IMR-90 (cell line): ENCODE measurements around the gene ANKRD27. TPM values are rescaled to one million over a fixed set of nuclear protein-coding genes. Genes with fewer than 3 reads are reported as not detected.

Experiments
- ATAC-seq: fragments of 200-7000 bp; cut with Tn5 transposase; 2 replicates; pipeline ENCODE4 v1.9.1; 2020; ENCODE audit warnings: low read depth, mild to moderate bottlenecking, moderate library complexity
- BruUV-seq: library from RNA; stranded (reverse); fragments of 400-500 nt; replicated peaks from 2 replicates; lab custom pipeline; 2021; lab: Mats Ljungman, UMichigan
- CTCF ChIA-PET: fragments of 300-600 bp; formaldehyde crosslinking; extraction: SDS; loops from one replicate; lab custom pipeline; 2021; ENCODE audit warnings: antibody characterized with exemption; lab: Yijun Ruan, JAX
- POLR2A ChIA-PET: fragments of 300-600 bp; sonication (Branson Sonifier 250); formaldehyde crosslinking; loops from one replicate; lab custom pipeline; 2022; ENCODE audit warnings: antibody characterized with exemption; ENCODE audit not compliant: unreplicated experiment; lab: Charles Lee
- DNase-seq: peaks from one replicate; pipeline ENCODE4 v3.0.0; 2013
- H2AFZ ChIP-seq: replicated peaks from 2 replicates; pipeline ENCODE3; 2013; ENCODE audit warnings: low read length, mild to moderate bottlenecking; ENCODE audit not compliant: poor library complexity
- H2AK5ac ChIP-seq: 2 replicates; pipeline ENCODE4 v1.6.1; 2013; ENCODE audit warnings: low read depth, low read length, inconsistent platforms
- H2AK9ac ChIP-seq: replicated peaks from 2 replicates; pipeline ENCODE3; 2013; ENCODE audit warnings: mild to moderate bottlenecking, low read depth, low read length, moderate library complexity; ENCODE audit not compliant: poor library complexity
- H2BK120ac ChIP-seq: 2 replicates; pipeline ENCODE4 v1.6.1; 2013; ENCODE audit warnings: low read depth, low read length, inconsistent platforms
- H2BK15ac ChIP-seq: 3 replicates; pipeline ENCODE4 v1.6.1; 2013; ENCODE audit warnings: low read depth, low read length, inconsistent platforms
- H2BK20ac ChIP-seq: 2 replicates; pipeline ENCODE4 v1.6.1; 2013; ENCODE audit warnings: low read depth, mild to moderate bottlenecking, inconsistent platforms, low read length, moderate library complexity
- H2BK5ac ChIP-seq: 2 replicates; pipeline ENCODE4 v1.6.1; 2013; ENCODE audit warnings: mild to moderate bottlenecking, low read depth, low read length, inconsistent platforms; ENCODE audit not compliant: poor library complexity, severe bottlenecking
- H3K14ac ChIP-seq: replicated peaks from 2 replicates; pipeline ENCODE4 v1.6.1; 2013; ENCODE audit warnings: low read depth, low read length, inconsistent platforms
- H3K18ac ChIP-seq: 2 replicates; pipeline ENCODE4 v1.6.1; 2013; ENCODE audit warnings: low read depth, low read length, control low read depth
- H3K23ac ChIP-seq: 2 replicates; pipeline ENCODE4 v1.6.1; 2013; ENCODE audit warnings: low read depth, low read length, inconsistent platforms
- H3K27ac ChIP-seq: 2 replicates; pipeline ENCODE4 v1.5.1; 2013; ENCODE audit warnings: mild to moderate bottlenecking, control low read depth, low read length; ENCODE audit not compliant: insufficient read depth
- H3K27me3 ChIP-seq: 2 replicates; pipeline ENCODE4 v1.6.1; 2013; ENCODE audit warnings: low read length; ENCODE audit not compliant: control insufficient read depth, insufficient read depth
- H3K36me3 ChIP-seq: 2 replicates; pipeline ENCODE4 v1.6.1; 2013; ENCODE audit warnings: low read length, mixed read lengths; ENCODE audit not compliant: control insufficient read depth, insufficient read depth
- H3K4ac ChIP-seq: 2 replicates; pipeline ENCODE4 v1.6.1; 2013; ENCODE audit warnings: low read depth, low read length, inconsistent platforms
- H3K4me1 ChIP-seq: 2 replicates; pipeline ENCODE4 v1.6.1; 2013; ENCODE audit warnings: low read length, mixed read lengths; ENCODE audit not compliant: control insufficient read depth, insufficient read depth
- H3K4me2 ChIP-seq: 2 replicates; pipeline ENCODE4 v1.6.1; 2013; ENCODE audit warnings: low read depth, mild to moderate bottlenecking, control low read depth, low read length, moderate library complexity
- H3K4me3 ChIP-seq: 2 replicates; pipeline ENCODE4 v1.5.1; 2013; ENCODE audit warnings: low read depth, mild to moderate bottlenecking, control low read depth, low read length, moderate library complexity; ENCODE audit not compliant: insufficient read depth
- H3K56ac ChIP-seq: 2 replicates; pipeline ENCODE4 v1.6.1; 2013; ENCODE audit warnings: low read length, inconsistent platforms; ENCODE audit not compliant: insufficient read depth; ENCODE audit errors: extremely low read depth
- H3K79me1 ChIP-seq, 2 experiments: 2 replicates each; pipeline ENCODE4 v1.6.1; 2013; ENCODE audit warnings: low read length in 2 of 2, inconsistent platforms in 1 of 2, low read depth in 1 of 2
- H3K9ac ChIP-seq: 2 replicates; pipeline ENCODE4 v1.6.1; 2013; ENCODE audit warnings: low read depth, low read length, control low read depth
- H3K9me1 ChIP-seq: 2 replicates; pipeline ENCODE4 v1.6.1; 2013; ENCODE audit warnings: low read length, inconsistent platforms; ENCODE audit not compliant: insufficient read depth
- H3K9me3 ChIP-seq: 2 replicates; pipeline ENCODE4 v1.6.1; 2013; ENCODE audit warnings: low read length; ENCODE audit not compliant: control insufficient read depth, insufficient read depth
- H4K20me1 ChIP-seq: 2 replicates; pipeline ENCODE4 v1.6.1; 2013; ENCODE audit warnings: low read length, inconsistent platforms; ENCODE audit not compliant: insufficient read depth
- H4K5ac ChIP-seq: 2 replicates; pipeline ENCODE4 v1.6.1; 2013; ENCODE audit warnings: mild to moderate bottlenecking, low read depth, low read length, control low read depth
- H4K8ac ChIP-seq, 2 experiments: 2 replicates each; pipeline ENCODE4 v1.6.1; 2013; ENCODE audit warnings: low read depth in 2 of 2, low read length in 2 of 2, control low read depth in 1 of 2, inconsistent platforms in 1 of 2
- H4K91ac ChIP-seq: 2 replicates; pipeline ENCODE4 v1.6.1; 2013; ENCODE audit warnings: low read depth, low read length, inconsistent platforms; ENCODE audit not compliant: insufficient read depth
- NFE2L2 ChIP-seq: fragments of 150-350 bp; IDR thresholded peaks from 2 replicates; pipeline ENCODE4 v1.6.1; 2016; ENCODE audit warnings: low read depth, mild to moderate bottlenecking, low read length
- WGBS, 2 experiments: methylation state at CpG; one replicate each; pipeline versions ENCODE4 v1.1.5 to v1.1.7; 2013; ENCODE audit warnings: missing lambda C conversion rate in 2 of 2; ENCODE audit not compliant: insufficient read length in 1 of 2; ENCODE audit errors: extremely low coverage in 2 of 2; 5-methylcytosine and 5-hydroxymethylcytosine counted together
- dilution Hi-C: fragments of 300-500 bp; cut with HindIII; formaldehyde crosslinking; loops from one replicate; pipeline ENCODE4 v1.14.3; 2018; ENCODE audit warnings: low sequenced_read_pairs; ENCODE audit not compliant: unreplicated experiment
- in situ Hi-C: fragments of 300-500 bp; cut with MboI; formaldehyde crosslinking; loops from 3 replicates; pipeline ENCODE4 v1.14.3; 2019; ENCODE audit warnings: low sequenced_read_pairs, inconsistent platforms, mixed read lengths
- intact Hi-C: fragments of 100-400 bp; cut with micrococcal nuclease; formaldehyde crosslinking; loops from 2 replicates; pipeline ENCODE4 v1.10.0; 2022
- polyA plus RNA-seq, 3 experiments: library from polyadenylated mRNA; depleted of rRNA; stranded (reverse); fragments of >200 nt; gene quantifications; 2 replicates each; pipeline ENCODE4 v1.2.3, GENCODE V29; 2012; ENCODE audit warnings: low replicate concordance in 1 of 3
- total RNA-seq: library from RNA; depleted of rRNA; stranded (reverse); fragments of >200 nt; gene quantifications from 2 replicates; pipeline ENCODE4 v1.2.3, GENCODE V29; 2012

Gene ANKRD27
- total and polyA plus RNA-seq, 2 of the 4 experiments (the other 2 are of a cell fraction) = 16.7 to 35.0 TPM

GRCh38 chr19:32720936-32721250 is 45.9 kb upstream of the ANKRD27 start:
- H3K56ac ChIP-seq = no peak overlapping the region
- H3K27me3 ChIP-seq = no peaks in the 10 kb centered on the region
- H4K20me1 ChIP-seq = no peaks in the 10 kb centered on the region
- H2AK5ac ChIP-seq = no peak overlapping the region
- H2BK20ac ChIP-seq = no peak overlapping the region
- peaks cover 2% of the 10 kb centered on the region; the same call in 1 of the 2 replicates for H3K36me3 ChIP-seq
- H3K4me1 ChIP-seq = no peaks in the 10 kb centered on the region
- H4K5ac ChIP-seq = no peak overlapping the region
- no peak for DNase-seq
- no peak overlapping the region for H4K8ac ChIP-seq
- 97% methylated on average over 5 of the region's 22 CpGs; no CpG with 5 or more reads in 1 of the 2 experiments for WGBS, 2 experiments
- no peak overlapping the region for H4K91ac ChIP-seq
- TF ChIP-seq NFE2L2 = no peak
- H3K27ac ChIP-seq = no peak overlapping the region
- BruUV-seq = no TSS peak
- dilution Hi-C loops (no loop called here), intact Hi-C loops (no loop called here), in situ Hi-C loops (no loop called here)
- POLR2A ChIA-PET = no interaction called here
- H3K9ac ChIP-seq = no peak overlapping the region
- H2BK5ac ChIP-seq = no peak overlapping the region
- H3K4me3 ChIP-seq = no peak overlapping the region
- H3K79me1 ChIP-seq = no peaks in the 10 kb centered on the region
- no peak for ATAC-seq
- CTCF ChIA-PET = no interaction called here
- H2AFZ ChIP-seq = no peak overlapping the region
- no peak overlapping the region for H3K4ac ChIP-seq
- H2BK15ac ChIP-seq = no peak overlapping the region
- H2AK9ac ChIP-seq = no peak overlapping the region
- no peak overlapping the region for H3K23ac ChIP-seq
- no peaks in the 10 kb centered on the region for H3K9me1 ChIP-seq
- no peak overlapping the region for H3K18ac ChIP-seq
- no peak overlapping the region for H2BK120ac ChIP-seq
- no peaks in the 10 kb centered on the region for H3K9me3 ChIP-seq
- no peak overlapping the region for H3K4me2 ChIP-seq
- no peak overlapping the region for H3K14ac ChIP-seq
